Mesenchymal stem cell (in vitro differentiated cells and primary cell): ENCODE measurements around the gene ULK3. TPM values are rescaled to one million over a fixed set of nuclear protein-coding genes. Genes with fewer than 3 reads are reported as not detected.

ENCODE experiments used
- DNase-seq: peaks from one replicate; pipeline ENCODE4 v3.0.0-alpha.2; 2013
- H2AFZ ChIP-seq: one replicate; pipeline ENCODE4 v1.6.1; 2013; ENCODE audit warnings: low read depth, mild to moderate bottlenecking, control low read depth, inconsistent platforms, low read length, moderate library complexity
- H2AK5ac ChIP-seq: 2 replicates; pipeline ENCODE4 v1.6.1; 2013; ENCODE audit warnings: low read length, moderate library complexity, mild to moderate bottlenecking, inconsistent platforms; ENCODE audit not compliant: severe bottlenecking
- H2BK120ac ChIP-seq: one replicate; pipeline ENCODE4 v1.6.1; 2013; ENCODE audit warnings: low read depth, mild to moderate bottlenecking, inconsistent platforms, low read length, moderate library complexity
- H2BK12ac ChIP-seq, 2 experiments: one replicate each; pipeline ENCODE4 v1.6.1; 2013; ENCODE audit warnings: inconsistent platforms in 2 of 2, low read length in 2 of 2, mild to moderate bottlenecking in 2 of 2, moderate library complexity in 2 of 2, control low read depth in 1 of 2
- H2BK15ac ChIP-seq: one replicate; pipeline ENCODE4 v1.6.1; 2013; ENCODE audit warnings: mild to moderate bottlenecking, low read depth, inconsistent platforms; ENCODE audit not compliant: poor library complexity, severe bottlenecking
- H2BK5ac ChIP-seq: 2 replicates; pipeline ENCODE4 v1.6.1; 2013; ENCODE audit warnings: low read depth, mild to moderate bottlenecking, low read length, control low read depth, inconsistent platforms; ENCODE audit not compliant: poor library complexity, severe bottlenecking
- H3K14ac ChIP-seq, 2 experiments: one replicate each; pipeline ENCODE4 v1.6.1; 2013; ENCODE audit warnings: inconsistent platforms in 2 of 2, low read length in 2 of 2, control low read depth in 1 of 2, mild to moderate bottlenecking in 1 of 2, moderate library complexity in 1 of 2
- H3K18ac ChIP-seq, 2 experiments: one replicate each; pipeline ENCODE4 v1.6.1; 2013; ENCODE audit warnings: inconsistent platforms in 2 of 2, low read length in 2 of 2, control low read depth in 1 of 2, low read depth in 1 of 2, mild to moderate bottlenecking in 1 of 2
- H3K23ac ChIP-seq, 2 experiments: one replicate each; pipeline ENCODE4 v1.6.1; 2013; ENCODE audit warnings: inconsistent platforms in 2 of 2, low read length in 2 of 2, mild to moderate bottlenecking in 2 of 2, moderate library complexity in 2 of 2, control low read depth in 1 of 2
- H3K27ac ChIP-seq: 2 replicates; pipeline ENCODE4 v1.5.1; 2013; ENCODE audit warnings: mild to moderate bottlenecking, moderate library complexity, low read length, control low read depth, inconsistent platforms; ENCODE audit not compliant: poor library complexity, severe bottlenecking
- H3K27me3 ChIP-seq, 2 experiments: 2 replicates each; pipeline versions ENCODE4 v1.6.1 to v1.7.0; 2013; ENCODE audit warnings: low read length in 2 of 2, mild to moderate bottlenecking in 2 of 2, moderate library complexity in 2 of 2, control low read depth in 1 of 2, inconsistent platforms in 1 of 2; ENCODE audit not compliant: control insufficient read depth in 1 of 2, insufficient read depth in 1 of 2
- H3K36me3 ChIP-seq, 2 experiments: 2 replicates each; pipeline versions ENCODE4 v1.6.1 to v1.7.0; 2013; ENCODE audit warnings: low read length in 2 of 2, control low read depth in 1 of 2, inconsistent platforms in 1 of 2, low read depth in 1 of 2, mild to moderate bottlenecking in 1 of 2; ENCODE audit not compliant: insufficient read depth in 2 of 2, control insufficient read depth in 1 of 2
- H3K4ac ChIP-seq, 2 experiments: one replicate each; pipeline ENCODE4 v1.6.1; 2013; ENCODE audit warnings: inconsistent platforms in 2 of 2, low read length in 2 of 2, mild to moderate bottlenecking in 2 of 2, moderate library complexity in 2 of 2, control low read depth in 1 of 2, low read depth in 1 of 2
- H3K4me1 ChIP-seq: 2 replicates; pipeline ENCODE4 v1.6.1; 2013; ENCODE audit warnings: low read depth, low read length, control low read depth; ENCODE audit not compliant: control insufficient read depth, insufficient read depth
- H3K4me2 ChIP-seq: 2 replicates; pipeline ENCODE4 v1.6.1; 2013; ENCODE audit warnings: low read length, mild to moderate bottlenecking, inconsistent platforms; ENCODE audit not compliant: poor library complexity, severe bottlenecking
- H3K4me3 ChIP-seq, 2 experiments: 2 replicates each; pipeline versions ENCODE4 v1.5.1 to v1.7.0; 2013; ENCODE audit warnings: low read length in 2 of 2, mild to moderate bottlenecking in 2 of 2, control low read depth in 1 of 2, low read depth in 1 of 2; ENCODE audit not compliant: insufficient read depth in 1 of 2
- H3K79me1 ChIP-seq: replicated peaks from 2 replicates; pipeline ENCODE4 v1.6.1; 2013; ENCODE audit warnings: mild to moderate bottlenecking, control low read depth, low read length, inconsistent platforms; ENCODE audit not compliant: poor library complexity, severe bottlenecking
- H3K9ac ChIP-seq: 2 replicates; pipeline ENCODE4 v1.7.0; 2013; ENCODE audit warnings: mild to moderate bottlenecking, low read length, moderate library complexity
- H3K9me3 ChIP-seq: 2 replicates; pipeline ENCODE4 v1.7.0; 2013; ENCODE audit warnings: mild to moderate bottlenecking, low read length; ENCODE audit not compliant: control insufficient read depth
- H4K8ac ChIP-seq: one replicate; pipeline ENCODE4 v1.6.1; 2013; ENCODE audit warnings: inconsistent platforms, mild to moderate bottlenecking, low read length, moderate library complexity
- H4K91ac ChIP-seq: one replicate; pipeline ENCODE4 v1.6.1; 2013; ENCODE audit warnings: mild to moderate bottlenecking, low read length, inconsistent platforms
- WGBS: methylation state at CpG from one replicate; pipeline ENCODE4 v1.1.7; 2013; ENCODE audit warnings: mixed read lengths; 5-methylcytosine and 5-hydroxymethylcytosine counted together
- small RNA-seq: library from polyadenylated mRNA; stranded (forward); fragments of <200 nt; extraction: miRNeasy Mini kit (QIAGEN cat#:217004); gene quantifications from one replicate; pipeline ENCODE3, GENCODE V24; 2013; ENCODE audit warnings: low read depth

ULK3 gene

GRCh38 chr15:74787251-74788041 lies 55.5 kb downstream of the ULK3 start:
- Histone ChIP-seq H4K91ac (no peak overlapping the region), H3K36me3 (peaks cover 0 to 13% of the 10 kb centered on the region in 2 experiments), H4K8ac (no peak overlapping the region), H3K14ac (no peak overlapping the region), H3K4ac (no peak overlapping the region), H3K27me3 (no peaks in the 10 kb centered on the region), H3K9ac (peak overlapping the region; percentile 60), H3K4me2 (no peak overlapping the region), H2BK120ac (no peak overlapping the region), H2BK12ac (peak overlapping the region; percentile 23), H2AFZ (no peak overlapping the region), H3K27ac (no peak overlapping the region), H2BK15ac (no peak overlapping the region), H3K9me3 (no peaks in the 10 kb centered on the region), H3K4me3 (no peak overlapping the region), H2AK5ac (peak overlapping the region; percentile 1), H2BK5ac (no peak overlapping the region), H3K4me1 (peaks cover 83% of the 10 kb centered on the region), H3K79me1 (peaks cover 19% of the 10 kb centered on the region), H3K18ac (peak overlapping the region in 1 of 2 experiments; percentile 61), H3K23ac (no peak overlapping the region)
- peak; percentile 83 for DNase-seq
- WGBS, result 50% methylated on average over 13 of the region's 13 CpGs

GRCh38 chr15:74786551-74787165 lies 56.3 kb downstream of the ULK3 start:
- H3K9ac ChIP-seq, result peak overlapping the region; percentile 29
- H3K27me3 ChIP-seq, result no peaks in the 10 kb centered on the region
- no peak overlapping the region for H3K4ac ChIP-seq
- WGBS, result 91% methylated on average over 4 of the region's 7 CpGs
- no peak overlapping the region for H3K4me3 ChIP-seq
- no peak overlapping the region for H2AFZ ChIP-seq
- no peak overlapping the region for H3K14ac ChIP-seq
- H4K91ac ChIP-seq, result no peak overlapping the region
- peak overlapping the region; percentile 34 for H2BK15ac ChIP-seq
- H3K23ac ChIP-seq, result no peak overlapping the region
- no peak overlapping the region for H4K8ac ChIP-seq
- no peak overlapping the region for H3K4me2 ChIP-seq
- no peak overlapping the region for H2BK12ac ChIP-seq
- peaks cover 76% of the 10 kb centered on the region for H3K4me1 ChIP-seq
- H2BK120ac ChIP-seq, result no peak overlapping the region
- H2BK5ac ChIP-seq, result no peak overlapping the region
- H3K36me3 ChIP-seq, result peaks cover 0 to 12% of the 10 kb centered on the region in 2 experiments
- H3K9me3 ChIP-seq, result no peaks in the 10 kb centered on the region
- DNase-seq, result no peak
- peaks cover 20% of the 10 kb centered on the region for H3K79me1 ChIP-seq
- H2AK5ac ChIP-seq, result peak overlapping the region; percentile 1
- H3K18ac ChIP-seq, result no peak overlapping the region
- H3K27ac ChIP-seq, result no peak overlapping the region

Small RNA genes lying within 50 kb of the gene (small RNA-seq; reads per million reads assigned to genes)
- gene CPLX3, result not detected
- not detected for gene MIR4513
- gene MIR6882, result 1.7 reads per million
